GM12891 (cell line): ENCODE measurements around the gene EFNA4.

ENCODE experiments used
- POLR2A ChIP-seq: IDR thresholded peaks from 2 replicates; pipeline ENCODE4 v1.6.1; 2011; ENCODE audit warnings: low read depth, low read length, control low read depth
- TAF1 ChIP-seq: IDR thresholded peaks from 2 replicates; pipeline ENCODE4 v1.6.1; 2011; ENCODE audit warnings: low read depth, low read length, control low read depth

GRCh38 chr1:155035936-155036335 lies 27.6 kb upstream of the EFNA4 start:
- no peak for TF ChIP-seq POLR2A
- no peak for TF ChIP-seq TAF1
